NCI-H460 (cell line): ENCODE results near the gene PLGRKT. TPM values are rescaled to one million over a fixed set of nuclear protein-coding genes. Genes with fewer than 3 reads are reported as not detected.
"Not testable (repeated sequence)": the region's sequence is repeated elsewhere in the genome, so short reads cannot be mapped to it uniquely, and the experiment has no call there.

Experiments used
- DNase-seq: peaks from one replicate; pipeline ENCODE4 v3.0.0-alpha.2; 2016; ENCODE audit warnings: low read depth; ENCODE audit errors: extremely low read depth
- small RNA-seq, 2 experiments: library from RNA; depleted of rRNA; stranded (forward); fragments of <200 nt; gene quantifications; one replicate each; pipeline ENCODE3, GENCODE V24; 2014
- total RNA-seq: library from RNA; depleted of rRNA; stranded (reverse); fragments of >200 nt; shearing (Covaris generic); gene quantifications from 2 replicates; pipeline ENCODE4 v1.2.3, GENCODE V29; 2014; rRNA removed

PLGRKT gene
- total RNA-seq, 1 experiment from 2014 or later: 42.6 TPM

GRCh38 chr9:5326187-5326586 is 111.5 kb downstream of the PLGRKT start:
- no peak for DNase-seq

GRCh38 chr9:5321601-5322000 is 116.1 kb downstream of the PLGRKT start:
- not testable (repeated sequence) for DNase-seq

GRCh38 chr9:5321058-5321457 is 116.7 kb downstream of the PLGRKT start:
- DNase-seq: no peak

- DNase-seq: not testable (repeated sequence)
Observed at GRCh38 chr9:5316406-5316805, 121.3 kb downstream of the PLGRKT start.

- no peak for DNase-seq
Observed at GRCh38 chr9:5315187-5315923, 122.4 kb downstream of the PLGRKT start.

- no peak for DNase-seq
Observed at GRCh38 chr9:5310851-5311250, 126.9 kb downstream of the PLGRKT start.

Small RNA genes within 50 kb of the gene (small RNA-seq; reads per million reads assigned to genes)
- gene AL135786.1: 0 reads per million in 2 experiments
- gene HMGN2P31: 0 reads per million in 2 experiments

Other genes starting within 250 kb of the PLGRKT start
- 3.3 and 4.6 TPM in 2 replicates for gene INSL4, start 206.5 kb downstream of the PLGRKT start, total RNA-seq
- gene RLN2, start 133.2 kb downstream of the PLGRKT start, total RNA-seq: not detected in 2 replicates
- not detected in 2 replicates for gene RLN1, start 98.0 kb downstream of the PLGRKT start, total RNA-seq
- 91.1 and 98.4 TPM in 2 replicates for gene CD274, start 12.6 kb upstream of the PLGRKT start, total RNA-seq
- gene PDCD1LG2, start 72.6 kb upstream of the PLGRKT start, total RNA-seq: 7.0 and 9.8 TPM in 2 replicates
- gene RIC1, start 191.2 kb upstream of the PLGRKT start, total RNA-seq: 13.9 and 16.6 TPM in 2 replicates